ENCODE measurements around the gene EIF4G1. TPM values are rescaled to one million over a fixed set of nuclear protein-coding genes. Genes with fewer than 3 reads are reported as not detected.
A peak's percentile ranks its signal among the peaks of the same experiment; 100 is the strongest.

The EIF4G1 gene
- total and polyA plus RNA-seq, 2 experiments from 2014 or later: 227 to 552 TPM

GRCh38 chr3:184354121-184354728 is 39.8 kb downstream of the EIF4G1 start:
- Histone ChIP-seq H4K20me1 (replicated peaks; ENCODE audit: insufficient read depth) (0 out of 2 replicates have a peak, but pooled peaks cover 4% of the 10 kb centered on the region), H3K9me2 (ENCODE audit: insufficient read depth) (no peaks in the 10 kb centered on the region), H2AFZ (no peak overlapping the region), H3K79me2 (replicated peaks; ENCODE audit: insufficient read depth) (no peaks in the 10 kb centered on the region), H3K27me3 (ENCODE audit: insufficient read depth) (no peaks in the 10 kb centered on the region), H3K4me2 (no peak overlapping the region), H3K36me3 (ENCODE audit: insufficient read depth) (0 out of 2 replicates have a peak, but pooled peaks cover 3% of the 10 kb centered on the region), H3K27ac (ENCODE audit: low read depth) (no peak overlapping the region), H3F3A (replicated peaks; ENCODE audit: low read depth) (0 out of 2 replicates have a peak, but pooled peaks cover 2% of the 10 kb centered on the region), H3K4me1 (ENCODE audit: insufficient read depth) (peaks cover 6% of the 10 kb centered on the region; the same call in 1 of the 2 replicates), H3K4me3 (no peak overlapping the region)
- Mint-ChIP-seq H3K27ac (no peak overlapping the region), H3K4me3 (no peak overlapping the region), H3K27me3 (ENCODE audit: insufficient read depth, low read depth, poor library complexity) (peaks cover 3% of the 10 kb centered on the region), H3K4me1 (peaks cover 12% of the 10 kb centered on the region), H3K9me3 (no peaks in the 10 kb centered on the region), H3K36me3 (ENCODE audit: low read depth) (peaks cover 36% of the 10 kb centered on the region)
- peak; percentile 73 for DNase-seq (ENCODE audit: low spot score)
- peak; percentile 61 to 87 for TF ChIP-seq CTCF (conservative IDR thresholded peaks at IDR 0.05; ENCODE audit: low read depth in 2 of 2)
- no peak for TF ChIP-seq POLR2AphosphoS5 (IDR thresholded peaks at IDR 0.05; ENCODE audit: low read depth)
- no peak for TF ChIP-seq EZH2 (IDR thresholded peaks at IDR 0.05; ENCODE audit: low read depth, unreplicated experiment)
- ATAC-seq: peak; percentile 85

GRCh38 chr3:184354754-184355153 is 40.3 kb downstream of the EIF4G1 start:
- no peak for DNase-seq (ENCODE audit: low spot score)
- Histone ChIP-seq H3K9me2 (ENCODE audit: insufficient read depth) (no peaks in the 10 kb centered on the region), H3K27me3 (ENCODE audit: insufficient read depth) (no peaks in the 10 kb centered on the region), H3K4me1 (ENCODE audit: insufficient read depth) (peaks cover 6% of the 10 kb centered on the region; the same call in 1 of the 2 replicates), H3K4me3 (no peak overlapping the region), H3K79me2 (replicated peaks; ENCODE audit: insufficient read depth) (no peaks in the 10 kb centered on the region), H3K27ac (ENCODE audit: low read depth) (no peak overlapping the region), H3K36me3 (ENCODE audit: insufficient read depth) (0 out of 2 replicates have a peak, but pooled peaks cover 3% of the 10 kb centered on the region), H3F3A (replicated peaks; ENCODE audit: low read depth) (0 out of 2 replicates have a peak, but pooled peaks cover 2% of the 10 kb centered on the region), H2AFZ (no peak overlapping the region), H4K20me1 (replicated peaks; ENCODE audit: insufficient read depth) (0 out of 2 replicates have a peak, but pooled peaks cover 4% of the 10 kb centered on the region), H3K4me2 (no peak overlapping the region)
- H3K4me3 Mint-ChIP-seq: no peak overlapping the region
- no peaks in the 10 kb centered on the region for H3K9me3 Mint-ChIP-seq
- peak; percentile 10 for ATAC-seq
- H3K4me1 Mint-ChIP-seq: peaks cover 15% of the 10 kb centered on the region
- no peak overlapping the region for H3K27ac Mint-ChIP-seq
- peaks cover 4% of the 10 kb centered on the region for H3K27me3 Mint-ChIP-seq (ENCODE audit: insufficient read depth, low read depth, poor library complexity)
- no peak for TF ChIP-seq REST (IDR thresholded peaks at IDR 0.05; ENCODE audit: unreplicated experiment)
- no peak for TF ChIP-seq EZH2 (IDR thresholded peaks at IDR 0.05; ENCODE audit: low read depth, unreplicated experiment)
- 0 out of 4 replicates have a peak, but pooled peaks of 1 of the 2 experiments have one; percentile 0 for TF ChIP-seq CTCF (conservative IDR thresholded peaks at IDR 0.05; ENCODE audit: low read depth in 2 of 2)
- peaks cover 35% of the 10 kb centered on the region for H3K36me3 Mint-ChIP-seq (ENCODE audit: low read depth)
